Fibroblast of mammary gland (primary cell): ENCODE results near the gene GLI3.
A peak's percentile ranks its signal among the peaks of the same experiment; 100 is the strongest.

ENCODE experiments used
- DNase-seq: peaks from one replicate; pipeline ENCODE4 v3.0.0-alpha.2; 2010; ENCODE audit warnings: low read depth
- H3K4me3 ChIP-seq: 2 replicates; pipeline ENCODE4 v1.5.1; 2011; ENCODE audit warnings: low read depth, mild to moderate bottlenecking, low read length, moderate library complexity; ENCODE audit not compliant: control insufficient read depth
- CTCF ChIP-seq: conservative IDR thresholded peaks from 2 replicates; pipeline ENCODE4 v1.5.1; 2011; ENCODE audit warnings: low read depth, low read length, inconsistent platforms; ENCODE audit not compliant: control insufficient read depth, insufficient read depth

GLI3 gene

GRCh38 chr7:42192851-42193461 lies 44.1 kb downstream of the GLI3 start:
- TF ChIP-seq CTCF = no peak
- H3K4me3 ChIP-seq = no peak overlapping the region
- DNase-seq = no peak

- peak; percentile 40 for DNase-seq
- TF ChIP-seq CTCF = no peak
- H3K4me3 ChIP-seq = no peak overlapping the region
These were observed 44.9 kb downstream of the GLI3 start for GRCh38 chr7:42192066-42192465.

- peak; percentile 58 for DNase-seq
- no peak for TF ChIP-seq CTCF
- no peak overlapping the region for H3K4me3 ChIP-seq
These were observed 47.5 kb downstream of the GLI3 start for GRCh38 chr7:42189535-42189934.

GRCh38 chr7:42186151-42186550 lies 50.9 kb downstream of the GLI3 start:
- DNase-seq = no peak
- TF ChIP-seq CTCF = peak; percentile 46
- H3K4me3 ChIP-seq = no peak overlapping the region

- TF ChIP-seq CTCF = no peak
- no peak overlapping the region for H3K4me3 ChIP-seq
- no peak for DNase-seq
These were observed 51.3 kb downstream of the GLI3 start for GRCh38 chr7:42185726-42186125.

GRCh38 chr7:42183547-42183946 lies 53.5 kb downstream of the GLI3 start:
- no peak overlapping the region for H3K4me3 ChIP-seq
- TF ChIP-seq CTCF = no peak
- no peak for DNase-seq

GRCh38 chr7:42181566-42181965 lies 55.4 kb downstream of the GLI3 start:
- DNase-seq = no peak
- no peak for TF ChIP-seq CTCF
- H3K4me3 ChIP-seq = no peak overlapping the region
